ENCODE results near the gene CYTL1. TPM values are rescaled to one million over a fixed set of nuclear protein-coding genes. Genes with fewer than 3 reads are reported as not detected.

CYTL1 gene
- total and polyA plus RNA-seq, 5 donors, result 0.45 to 0.62 (median 0.48) TPM; not detected in 1

DNA sequence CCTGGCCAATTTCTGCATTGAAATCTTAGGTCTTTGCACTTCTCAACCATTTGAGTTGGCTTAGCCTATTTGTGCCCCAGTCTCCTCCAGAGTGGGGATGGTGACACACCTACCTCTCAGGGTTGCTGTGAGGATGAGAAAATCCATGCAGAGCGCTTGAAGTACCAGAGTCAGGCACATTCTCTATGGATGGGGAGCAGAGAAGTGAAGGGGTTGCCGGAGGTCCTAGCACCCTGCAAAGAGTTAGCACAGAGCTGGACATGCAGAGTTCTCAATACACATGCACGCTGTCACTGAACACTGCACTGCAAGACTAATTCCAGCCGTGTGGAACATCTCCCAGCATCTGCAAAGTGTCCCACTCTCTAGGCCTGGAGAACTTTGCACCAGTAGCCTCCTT is 29.5 kb upstream of the CYTL1 start:
- Histone ChIP-seq H3K9me3 (ENCODE audit: control insufficient read depth, low read length) (no peaks in the 10 kb centered on the region), H3K4me3 (ENCODE audit: low read length) (no peak overlapping the region), H3K27me3 (ENCODE audit: control insufficient read depth, insufficient read depth) (no peaks in the 10 kb centered on the region), H3K27ac (ENCODE audit: low read length) (no peak overlapping the region), H3K4me1 (ENCODE audit: control insufficient read depth, insufficient read depth, low read length) (no peaks in the 10 kb centered on the region)
- DNase-seq (no peak), ATAC-seq (no peak)
- intact Hi-C loops (cut with DNase I), result no loop called here
- WGBS, result 87% methylated on average over 4 of the region's 4 CpGs

DNA sequence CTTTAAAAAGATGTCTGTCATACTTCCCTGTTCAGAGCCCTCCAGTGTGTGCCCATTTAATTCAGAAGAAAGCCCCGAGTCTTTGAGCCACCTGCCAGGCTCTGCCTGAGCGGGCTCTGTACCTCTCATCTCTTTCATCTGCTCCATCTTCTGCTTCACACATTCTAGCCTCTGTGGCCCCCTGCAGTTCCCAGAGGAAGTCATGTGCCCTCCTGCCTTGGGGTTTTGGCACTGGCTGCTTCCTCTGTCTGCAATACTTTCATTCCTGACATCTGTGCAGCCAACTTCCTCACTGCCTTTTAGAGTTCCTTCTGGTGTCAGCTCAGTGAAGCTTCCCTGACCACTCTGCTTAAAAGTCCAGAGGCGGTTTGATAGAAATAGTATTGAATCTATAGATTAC is 25.8 kb upstream of the CYTL1 start:
- WGBS, result 60% methylated on average over 3 of the region's 3 CpGs
- Histone ChIP-seq H3K4me3 (ENCODE audit: low read length) (no peak overlapping the region), H3K4me1 (ENCODE audit: control insufficient read depth, insufficient read depth, low read length) (no peaks in the 10 kb centered on the region), H3K27ac (ENCODE audit: low read length) (no peak overlapping the region), H3K27me3 (ENCODE audit: control insufficient read depth, insufficient read depth) (no peaks in the 10 kb centered on the region), H3K9me3 (ENCODE audit: control insufficient read depth, low read length) (no peaks in the 10 kb centered on the region)
- intact Hi-C loops (cut with DNase I), result no loop called here
- ATAC-seq, result peak; percentile 37 to 52
- DNase-seq, result peak in 2 of 3 donors; percentile 26 to 68

DNA sequence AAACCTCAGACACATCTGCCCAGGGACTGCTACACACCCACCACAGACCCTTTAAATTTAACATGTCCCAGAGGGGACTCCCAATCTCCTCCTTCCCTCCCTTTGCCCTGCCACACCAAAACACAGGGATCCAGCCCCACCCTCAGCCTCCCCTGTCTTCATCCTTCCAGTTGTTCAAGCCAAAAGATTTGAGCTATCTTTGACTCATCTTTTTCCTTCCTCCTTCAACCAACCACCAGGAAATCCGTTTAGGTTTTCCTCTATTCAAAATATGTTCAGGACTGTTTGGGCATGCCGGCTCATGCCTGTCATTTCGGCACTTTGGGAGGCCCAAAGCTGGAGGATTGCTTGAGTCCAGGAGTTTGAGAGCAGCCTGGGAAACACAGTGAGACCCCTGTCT is 25.1 kb upstream of the CYTL1 start:
- no peaks in the 10 kb centered on the region for H3K4me1 ChIP-seq (ENCODE audit: control insufficient read depth, insufficient read depth, low read length)
- no peak for DNase-seq
- WGBS, result 54% methylated on average over 3 of the region's 3 CpGs
- no peaks in the 10 kb centered on the region for H3K9me3 ChIP-seq (ENCODE audit: control insufficient read depth, low read length)
- no peak overlapping the region for H3K27ac ChIP-seq (ENCODE audit: low read length)
- no peaks in the 10 kb centered on the region for H3K27me3 ChIP-seq (ENCODE audit: control insufficient read depth, insufficient read depth)
- no peak overlapping the region for H3K4me3 ChIP-seq (ENCODE audit: low read length)
- ATAC-seq, result no peak
- intact Hi-C loops (cut with DNase I), result no loop called here

DNA sequence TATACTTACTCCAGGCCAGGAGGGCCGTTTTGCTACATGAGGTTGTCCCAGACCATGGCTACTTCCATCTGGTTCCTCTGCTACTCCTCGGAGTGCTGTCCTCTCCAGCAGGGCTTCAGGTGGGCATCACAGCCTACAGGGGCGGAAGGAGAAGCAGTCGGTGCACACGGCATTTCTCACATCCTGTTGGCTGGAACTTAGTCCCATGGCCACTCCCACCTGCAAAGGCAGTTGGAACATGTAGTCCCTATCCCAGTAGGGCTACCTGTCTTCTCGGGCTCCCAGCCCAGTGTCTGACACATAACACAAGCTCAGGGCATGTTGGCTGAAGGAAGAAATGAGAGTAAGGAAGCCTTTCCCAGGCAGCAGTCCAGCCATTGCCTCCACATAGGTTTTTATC is 24.3 kb upstream of the CYTL1 start:
- Histone ChIP-seq H3K4me1 (ENCODE audit: control insufficient read depth, insufficient read depth, low read length) (no peaks in the 10 kb centered on the region), H3K9me3 (ENCODE audit: control insufficient read depth, low read length) (no peaks in the 10 kb centered on the region), H3K4me3 (ENCODE audit: low read length) (no peak overlapping the region), H3K27ac (ENCODE audit: low read length) (no peak overlapping the region), H3K27me3 (ENCODE audit: control insufficient read depth, insufficient read depth) (no peaks in the 10 kb centered on the region)
- ATAC-seq (no peak), DNase-seq (no peak)
- WGBS, result 45% methylated on average over 6 of the region's 6 CpGs
- intact Hi-C loops (cut with DNase I), result no loop called here

DNA sequence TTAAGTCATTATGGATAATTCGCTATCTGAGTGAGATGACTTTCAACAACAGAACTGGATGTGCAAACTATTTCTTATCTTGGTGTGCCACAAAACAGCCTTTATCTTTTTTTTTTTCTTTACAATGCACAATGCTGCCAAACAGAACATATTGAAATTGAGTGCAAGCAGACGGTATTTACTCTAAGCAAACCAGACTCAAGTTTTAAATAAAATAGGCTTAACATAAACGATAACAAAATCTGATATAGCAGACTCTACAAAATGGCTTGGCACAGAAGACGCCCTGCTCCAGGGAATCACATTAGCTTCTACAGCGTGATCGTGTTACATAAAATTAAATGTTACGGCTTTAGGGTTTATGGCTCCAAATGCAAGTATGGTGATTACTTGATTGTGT is 22.4 kb upstream of the CYTL1 start:
- H3K4me3 ChIP-seq (ENCODE audit: low read length), result no peak overlapping the region
- no peak overlapping the region for H3K27ac ChIP-seq (ENCODE audit: low read length)
- DNase-seq (no peak), ATAC-seq (no peak)
- 64% methylated on average over 7 of the region's 7 CpGs for WGBS
- no peaks in the 10 kb centered on the region for H3K4me1 ChIP-seq (ENCODE audit: control insufficient read depth, insufficient read depth, low read length)
- H3K27me3 ChIP-seq (ENCODE audit: control insufficient read depth, insufficient read depth), result no peaks in the 10 kb centered on the region
- no peaks in the 10 kb centered on the region for H3K9me3 ChIP-seq (ENCODE audit: control insufficient read depth, low read length)
- intact Hi-C loops (cut with DNase I), result no loop called here

DNA sequence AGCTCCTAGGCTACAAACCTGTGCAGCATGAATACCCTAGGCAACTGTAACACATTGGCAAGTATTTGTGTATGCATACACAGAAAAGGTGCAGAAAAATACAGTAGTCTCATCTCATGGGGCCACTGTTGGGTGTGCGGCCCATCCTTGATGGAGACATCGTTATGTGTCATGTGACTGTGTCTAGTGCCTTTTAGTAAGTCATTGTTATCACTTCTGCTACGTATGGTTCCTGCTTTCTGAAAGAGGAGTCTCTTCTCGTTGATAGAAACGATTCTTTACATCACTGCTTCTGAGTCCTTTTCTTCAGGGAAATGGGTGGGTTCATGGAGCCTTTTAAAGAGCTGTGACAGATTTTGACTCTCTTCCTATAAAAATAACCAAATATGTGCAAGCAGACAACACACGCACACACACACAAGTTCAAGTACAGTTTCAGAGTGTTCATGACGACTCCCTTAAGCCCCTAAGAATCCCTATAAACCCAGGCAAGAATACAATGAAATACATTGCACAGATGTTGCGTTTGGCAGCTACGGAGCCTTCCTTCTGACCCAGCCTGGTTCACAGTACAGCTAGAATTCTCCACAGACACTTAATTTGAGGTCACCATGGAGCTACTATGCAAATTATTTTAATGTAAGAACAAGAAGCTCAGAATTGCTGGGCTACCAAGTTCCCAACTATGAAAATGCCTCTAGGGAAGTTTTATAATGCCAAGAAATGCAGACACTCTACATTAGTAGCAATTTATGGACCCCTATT is 21.8 kb upstream of the CYTL1 start:
- H3K27me3 ChIP-seq (ENCODE audit: control insufficient read depth, insufficient read depth), result no peaks in the 10 kb centered on the region
- no peaks in the 10 kb centered on the region for H3K9me3 ChIP-seq (ENCODE audit: control insufficient read depth, low read length)
- H3K27ac ChIP-seq (ENCODE audit: low read length), result no peak overlapping the region
- no peaks in the 10 kb centered on the region for H3K4me1 ChIP-seq (ENCODE audit: control insufficient read depth, insufficient read depth, low read length)
- 56% methylated on average over 9 of the region's 9 CpGs for WGBS
- DNase-seq, result no peak
- intact Hi-C loops (cut with DNase I), result no loop called here
- no peak for ATAC-seq
- H3K4me3 ChIP-seq (ENCODE audit: low read length), result no peak overlapping the region

DNA sequence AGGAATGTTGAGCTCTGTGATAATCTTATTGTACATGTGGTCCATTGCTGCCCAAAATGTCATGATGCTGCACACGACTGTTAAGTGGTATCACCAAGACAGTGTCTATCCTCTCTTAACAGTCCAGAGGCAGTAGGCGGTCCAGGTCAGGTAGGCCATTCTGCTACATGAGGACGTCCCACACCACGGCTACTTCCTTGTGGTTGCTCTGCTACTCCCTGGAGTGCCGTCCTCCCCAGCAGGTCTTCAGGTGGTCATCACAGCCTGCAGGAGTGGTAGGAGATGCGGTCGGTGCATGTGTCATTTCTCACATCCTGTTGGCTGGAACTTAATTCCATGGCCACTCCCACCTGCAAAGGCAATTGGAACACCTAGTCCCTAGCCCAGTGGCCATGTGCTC is 20.5 kb upstream of the CYTL1 start:
- Histone ChIP-seq H3K4me1 (ENCODE audit: control insufficient read depth, insufficient read depth, low read length) (no peaks in the 10 kb centered on the region), H3K27me3 (ENCODE audit: control insufficient read depth, insufficient read depth) (no peaks in the 10 kb centered on the region), H3K4me3 (ENCODE audit: low read length) (no peak overlapping the region), H3K9me3 (ENCODE audit: control insufficient read depth, low read length) (no peaks in the 10 kb centered on the region), H3K27ac (ENCODE audit: low read length) (no peak overlapping the region)
- no peak for ATAC-seq
- intact Hi-C loops (cut with DNase I), result no loop called here
- WGBS, result 87% methylated on average over 7 of the region's 7 CpGs
- DNase-seq, result no peak

DNA sequence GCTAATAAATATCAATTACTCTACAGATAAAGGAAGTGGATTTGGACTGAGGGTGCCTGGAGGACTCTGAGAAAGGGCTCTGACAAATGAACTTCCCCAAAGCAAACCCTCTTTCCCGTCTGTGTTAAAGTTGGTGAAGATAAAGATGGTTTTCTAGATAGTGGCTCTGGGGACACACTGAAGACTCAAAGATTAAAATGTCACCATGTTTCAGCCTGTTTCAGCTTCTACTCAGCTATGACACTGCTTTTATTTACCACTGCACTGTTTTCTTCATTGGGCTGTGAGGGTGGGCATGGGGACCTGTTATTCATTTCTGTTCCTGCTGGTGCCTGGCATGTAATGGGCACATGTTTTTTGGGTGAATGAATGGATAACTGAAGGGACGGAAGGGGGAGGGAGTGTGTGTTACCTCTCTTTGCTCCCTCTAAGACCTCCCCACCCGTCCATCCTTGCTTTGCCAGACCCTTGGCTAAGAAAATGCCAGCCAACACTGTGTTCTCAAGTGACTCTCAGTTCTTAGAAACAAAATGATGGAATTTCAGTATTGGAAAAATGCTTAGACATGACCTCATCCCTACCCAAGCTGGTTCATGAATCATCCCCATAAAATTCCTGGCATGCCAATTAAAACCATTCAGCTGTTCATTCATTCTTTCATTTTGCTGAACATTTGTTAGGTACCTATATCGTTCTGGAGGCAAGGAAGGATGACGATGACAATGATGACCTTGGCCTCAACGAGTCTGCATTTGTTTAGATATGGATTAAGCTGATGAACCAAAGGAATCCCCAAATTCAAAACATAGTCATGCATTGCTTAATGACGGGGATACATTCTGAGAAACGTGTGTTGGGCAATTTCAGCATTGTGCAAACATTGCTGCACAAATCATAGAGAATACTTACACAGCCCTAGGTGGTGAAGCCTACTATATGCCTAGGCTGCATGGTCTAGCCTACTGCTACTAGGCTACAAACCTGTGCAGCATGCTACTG is 18.6 kb upstream of the CYTL1 start:
- Histone ChIP-seq H3K9me3 (ENCODE audit: control insufficient read depth, low read length) (no peaks in the 10 kb centered on the region), H3K27me3 (ENCODE audit: control insufficient read depth, insufficient read depth) (no peaks in the 10 kb centered on the region), H3K4me1 (ENCODE audit: control insufficient read depth, insufficient read depth, low read length) (peaks cover 5% of the 10 kb centered on the region), H3K4me3 (ENCODE audit: low read length) (no peak overlapping the region), H3K27ac (ENCODE audit: low read length) (no peak overlapping the region)
- DNase-seq (no peak), ATAC-seq (peak in 1 of 2 donors; percentile 45)
- intact Hi-C loops (cut with DNase I), result no loop called here
- WGBS, result 55% methylated on average over 8 of the region's 8 CpGs

DNA sequence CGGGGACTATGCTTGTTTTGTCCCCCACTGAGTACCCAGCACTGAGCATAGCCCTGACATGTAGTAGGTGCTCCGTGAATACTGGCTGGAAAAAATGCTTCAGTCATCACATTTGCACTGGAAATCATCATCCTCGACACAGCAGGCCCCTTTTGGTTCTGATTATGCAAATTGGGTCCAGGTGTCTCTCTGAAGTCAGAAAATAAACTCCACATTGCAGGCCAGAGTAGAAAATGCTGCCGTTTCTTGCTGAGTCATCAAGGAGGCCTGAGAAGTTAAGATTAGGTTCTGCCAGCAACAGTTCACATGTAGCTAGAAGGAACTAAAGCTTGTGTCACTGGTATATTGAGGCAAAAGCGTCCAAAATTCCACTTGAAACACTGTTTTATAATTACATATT is 17.0 kb upstream of the CYTL1 start:
- ATAC-seq, result no peak
- peaks cover 5% of the 10 kb centered on the region for H3K4me1 ChIP-seq (ENCODE audit: control insufficient read depth, insufficient read depth, low read length)

DNA sequence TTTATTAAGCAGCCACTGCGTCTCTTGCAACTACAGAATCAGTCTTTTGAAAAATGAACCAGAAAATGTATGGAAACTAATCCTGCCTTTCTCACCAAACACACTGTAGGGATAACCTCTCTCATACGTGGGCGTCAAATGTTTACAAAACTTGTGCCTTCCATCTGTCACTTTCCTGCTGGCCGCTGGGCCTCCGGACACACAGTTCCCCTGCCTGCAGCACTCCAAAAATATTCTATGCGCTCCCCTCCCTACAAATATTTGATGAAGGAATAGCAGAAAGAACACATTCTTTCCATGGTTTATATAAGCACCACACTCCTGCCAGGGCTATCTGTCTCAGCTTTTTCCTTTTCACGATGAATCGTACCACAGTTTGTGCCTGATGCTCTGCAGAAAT is 14.9 kb upstream of the CYTL1 start:
- intact Hi-C loops (cut with DNase I), result no loop called here
- no peaks in the 10 kb centered on the region for H3K27me3 ChIP-seq (ENCODE audit: control insufficient read depth, insufficient read depth)
- 53% methylated on average over 8 of the region's 8 CpGs for WGBS
- peak in 1 of 2 donors; percentile 21 for ATAC-seq
- no peak overlapping the region for H3K27ac ChIP-seq (ENCODE audit: low read length)
- no peaks in the 10 kb centered on the region for H3K9me3 ChIP-seq (ENCODE audit: control insufficient read depth, low read length)
- H3K4me3 ChIP-seq (ENCODE audit: low read length), result no peak overlapping the region
- DNase-seq, result no peak
- peaks cover 5% of the 10 kb centered on the region for H3K4me1 ChIP-seq (ENCODE audit: control insufficient read depth, insufficient read depth, low read length)

More for the DNA sequence above, 17.0 kb upstream of the CYTL1 start:
- no peak for DNase-seq
- H3K27ac ChIP-seq (ENCODE audit: low read length), result no peak overlapping the region
- intact Hi-C loops (cut with DNase I), result no loop called here
- no peaks in the 10 kb centered on the region for H3K27me3 ChIP-seq (ENCODE audit: control insufficient read depth, insufficient read depth)
- WGBS, result 40% methylated on average over 5 of the region's 5 CpGs
- H3K4me3 ChIP-seq (ENCODE audit: low read length), result no peak overlapping the region
- H3K9me3 ChIP-seq (ENCODE audit: control insufficient read depth, low read length), result no peaks in the 10 kb centered on the region

DNA sequence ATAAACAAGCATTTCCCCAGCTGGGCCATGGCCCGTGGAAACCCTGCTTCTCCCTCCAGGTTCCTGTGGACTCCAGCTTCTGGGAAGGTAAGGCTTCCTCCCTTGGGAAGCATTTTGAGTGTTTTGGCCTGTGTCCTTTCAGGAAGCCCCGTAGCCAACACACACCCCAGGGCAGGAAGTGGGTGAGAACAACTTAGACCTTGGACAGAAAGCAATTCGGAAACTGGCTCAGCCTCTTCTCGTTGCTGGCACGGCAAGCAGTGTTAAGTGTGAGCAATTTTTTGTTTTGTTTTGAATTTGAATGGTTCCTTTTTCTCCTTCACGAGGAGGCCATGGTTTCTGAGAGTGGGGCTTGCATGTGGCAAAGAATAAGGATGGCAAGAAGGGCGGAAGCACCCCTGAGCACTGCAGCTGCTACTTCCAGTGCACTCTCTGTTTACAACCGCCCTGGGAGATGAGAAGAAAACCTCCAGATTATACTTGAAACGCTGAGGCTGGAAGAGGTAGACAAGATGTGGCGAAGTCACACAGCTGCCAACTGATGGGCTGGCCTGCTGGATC is 14.1 kb upstream of the CYTL1 start:
- peaks cover 5% of the 10 kb centered on the region for H3K4me1 ChIP-seq (ENCODE audit: control insufficient read depth, insufficient read depth, low read length)
- DNase-seq (peak; percentile 42 to 68 (median 64)), ATAC-seq (peak; percentile 87 to 97)
- H3K4me3 ChIP-seq (ENCODE audit: low read length), result no peak overlapping the region
- H3K27me3 ChIP-seq (ENCODE audit: control insufficient read depth, insufficient read depth), result no peaks in the 10 kb centered on the region
- intact Hi-C loops (cut with DNase I), result no loop called here
- no peak overlapping the region for H3K27ac ChIP-seq (ENCODE audit: low read length)
- no peaks in the 10 kb centered on the region for H3K9me3 ChIP-seq (ENCODE audit: control insufficient read depth, low read length)
- 36% methylated on average over 10 of the region's 10 CpGs for WGBS

Measured in right cardiac atrium (tissue), 5 donors.